H9 (cell line): ENCODE results near the gene AP1B1. TPM values are rescaled to one million over a fixed set of nuclear protein-coding genes. Genes with fewer than 3 reads are reported as not detected.

ENCODE experiments used
- DNase-seq: peaks from one replicate; pipeline ENCODE4 v3.0.0-alpha.2; 2017
- H2AFZ ChIP-seq: one replicate; pipeline ENCODE4 v1.6.1; 2013; ENCODE audit warnings: mild to moderate bottlenecking, low read length, control low read depth, moderate library complexity
- H2AK5ac ChIP-seq: 2 replicates; pipeline ENCODE4 v1.6.1; 2013; ENCODE audit warnings: low read length, control low read depth, mixed read lengths; ENCODE audit not compliant: insufficient read length
- H2BK120ac ChIP-seq: one replicate; pipeline ENCODE4 v1.6.1; 2013; ENCODE audit warnings: low read depth, mild to moderate bottlenecking, low read length, control low read depth, inconsistent platforms; ENCODE audit not compliant: poor library complexity, severe bottlenecking
- H2BK12ac ChIP-seq: 2 replicates; pipeline ENCODE4 v1.6.1; 2013; ENCODE audit warnings: low read length, control low read depth, mixed read lengths, low read depth; ENCODE audit not compliant: insufficient read length
- H2BK15ac ChIP-seq: 2 replicates; pipeline ENCODE4 v1.6.1; 2013; ENCODE audit warnings: low read depth, low read length, control low read depth
- H2BK20ac ChIP-seq: one replicate; pipeline ENCODE4 v1.6.1; 2013; ENCODE audit warnings: low read depth, mild to moderate bottlenecking, low read length, control low read depth, inconsistent platforms; ENCODE audit not compliant: poor library complexity, severe bottlenecking
- H2BK5ac ChIP-seq: 2 replicates; pipeline ENCODE4 v1.6.1; 2013; ENCODE audit warnings: low read length, control low read depth, mixed read lengths; ENCODE audit not compliant: insufficient read length
- H3K14ac ChIP-seq: 2 replicates; pipeline ENCODE4 v1.6.1; 2013; ENCODE audit warnings: low read length, control low read depth; ENCODE audit not compliant: insufficient read depth
- H3K18ac ChIP-seq: 2 replicates; pipeline ENCODE4 v1.6.1; 2013; ENCODE audit warnings: low read depth, mild to moderate bottlenecking, mixed read lengths, low read length, control low read depth; ENCODE audit not compliant: insufficient read length
- H3K23ac ChIP-seq: 2 replicates; pipeline ENCODE4 v1.6.1; 2013; ENCODE audit warnings: low read length, control low read depth, mixed read lengths, low read depth; ENCODE audit not compliant: insufficient read length
- H3K23me2 ChIP-seq: 2 replicates; pipeline ENCODE4 v1.6.1; 2013; ENCODE audit warnings: low read depth, mild to moderate bottlenecking, mixed read lengths, low read length, control low read depth; ENCODE audit not compliant: insufficient read length, poor library complexity, severe bottlenecking
- H3K27ac ChIP-seq: 2 replicates; pipeline ENCODE4 v1.5.1; 2013; ENCODE audit warnings: low read length, control low read depth, mixed read lengths, low read depth; ENCODE audit not compliant: insufficient read length
- H3K27me3 ChIP-seq: 2 replicates; pipeline ENCODE4 v1.6.1; 2013; ENCODE audit warnings: low read length, control low read depth, inconsistent platforms; ENCODE audit not compliant: insufficient read depth
- H3K4ac ChIP-seq: 2 replicates; pipeline ENCODE4 v1.6.1; 2013; ENCODE audit warnings: low read depth, mild to moderate bottlenecking, control low read depth, inconsistent platforms, low read length, moderate library complexity
- H3K4me1 ChIP-seq: 2 replicates; pipeline ENCODE4 v1.6.1; 2013; ENCODE audit warnings: low read length, control low read depth, inconsistent platforms; ENCODE audit not compliant: insufficient read depth
- H3K4me2 ChIP-seq: 2 replicates; pipeline ENCODE4 v1.6.1; 2013; ENCODE audit warnings: low read length, control low read depth, mixed read lengths; ENCODE audit not compliant: insufficient read length, insufficient read depth
- H3K56ac ChIP-seq: 2 replicates; pipeline ENCODE4 v1.6.1; 2013; ENCODE audit warnings: low read depth, mild to moderate bottlenecking, mixed read lengths, low read length, control low read depth; ENCODE audit not compliant: insufficient read length
- H3K79me1 ChIP-seq: 2 replicates; pipeline ENCODE4 v1.6.1; 2013; ENCODE audit warnings: low read depth, mild to moderate bottlenecking, moderate library complexity, low read length, control low read depth, inconsistent platforms; ENCODE audit not compliant: insufficient read depth, poor library complexity, severe bottlenecking
- H3K79me2 ChIP-seq: 2 replicates; pipeline ENCODE4 v1.6.1; 2013; ENCODE audit warnings: low read length, control low read depth, inconsistent platforms; ENCODE audit not compliant: insufficient read depth
- H3K9ac ChIP-seq: 2 replicates; pipeline ENCODE4 v1.6.1; 2013; ENCODE audit warnings: low read length, control low read depth, mixed read lengths; ENCODE audit not compliant: insufficient read length; ENCODE audit errors: extremely low read depth
- H3K9me3 ChIP-seq: one replicate; pipeline ENCODE4 v1.6.1; 2013; ENCODE audit warnings: low read depth, low read length, inconsistent platforms; ENCODE audit not compliant: control insufficient read depth
- H3T11ph ChIP-seq: one replicate; pipeline ENCODE4 v1.6.1; 2013; ENCODE audit warnings: mild to moderate bottlenecking, low read length, control low read depth, inconsistent platforms
- H4K20me1 ChIP-seq: one replicate; pipeline ENCODE4 v1.6.1; 2013; ENCODE audit not compliant: control insufficient read depth, insufficient read length, insufficient read depth
- H4K5ac ChIP-seq: 2 replicates; pipeline ENCODE4 v1.6.1; 2013; ENCODE audit warnings: low read depth, mild to moderate bottlenecking, mixed read lengths, low read length, control low read depth; ENCODE audit not compliant: insufficient read length
- H4K8ac ChIP-seq: replicated peaks from 2 replicates; pipeline ENCODE4 v1.6.1; 2013; ENCODE audit warnings: low read length, control low read depth, mixed read lengths, low read depth; ENCODE audit not compliant: insufficient read length
- H4K91ac ChIP-seq: 2 replicates; pipeline ENCODE4 v1.6.1; 2013; ENCODE audit warnings: low read depth, mild to moderate bottlenecking, moderate library complexity, mixed read lengths, low read length, control low read depth; ENCODE audit not compliant: insufficient read length
- H3K27ac Mint-ChIP-seq, 3 experiments: 2 replicates in 2 of 3; 3 replicates in 1 of 3; pipeline ENCODE4 v1.8.0; 2020 to 2021; ENCODE audit warnings: mixed read lengths in 3 of 3, mild to moderate bottlenecking in 1 of 3, moderate library complexity in 1 of 3
- H3K27me3 Mint-ChIP-seq: 2 replicates; pipeline ENCODE4 v1.8.0; 2021; ENCODE audit warnings: low read depth, mild to moderate bottlenecking, moderate library complexity, mixed read lengths
- H3K36me3 Mint-ChIP-seq, 3 experiments: 2 replicates in 2 of 3; 3 replicates in 1 of 3; pipeline ENCODE4 v1.8.0; 2020 to 2021; ENCODE audit warnings: low read depth in 3 of 3, mixed read lengths in 3 of 3; ENCODE audit not compliant: insufficient read depth in 1 of 3
- H3K4me1 Mint-ChIP-seq, 2 experiments: 2 replicates each; pipeline ENCODE4 v1.8.0; 2020; ENCODE audit warnings: mixed read lengths in 2 of 2
- H3K4me3 Mint-ChIP-seq, 2 experiments: 2 replicates in 1 of 2; 3 replicates in 1 of 2; pipeline ENCODE4 v1.8.0; 2020 to 2021; ENCODE audit warnings: mild to moderate bottlenecking in 2 of 2, mixed read lengths in 2 of 2, moderate library complexity in 1 of 2
- H3K9me3 Mint-ChIP-seq, 2 experiments: 2 replicates in 1 of 2; 3 replicates in 1 of 2; pipeline ENCODE4 v1.8.0; 2020; ENCODE audit warnings: mild to moderate bottlenecking in 2 of 2, mixed read lengths in 2 of 2, moderate library complexity in 1 of 2
- WGBS: extraction: QIAGEN DNeasy Blood & Tissue Kit; methylation state at CpG from one replicate; pipeline ENCODE4 v1.1.7; 2013; ENCODE audit warnings: missing lambda C conversion rate, low lambda C conversion rate, mixed read lengths; ENCODE audit not compliant: insufficient read length; ENCODE audit errors: extremely low coverage; 5-methylcytosine and 5-hydroxymethylcytosine counted together
- total RNA-seq: library from RNA; stranded (reverse); gene quantifications from 2 replicates; pipeline ENCODE4 v1.2.1, GENCODE V29; 2021
- TF ChIP-seq, protein P1 (sequence below): fragments of 200-600 bp; sonication (generic); conservative IDR thresholded peaks from 3 replicates; pipeline ENCODE4 v1.8.0; 2021; ENCODE audit warnings: antibody characterized with exemption, mild to moderate bottlenecking

AP1B1 gene
- total RNA-seq, 1 experiment from 2014 or later, result 64.0 TPM

DNA sequence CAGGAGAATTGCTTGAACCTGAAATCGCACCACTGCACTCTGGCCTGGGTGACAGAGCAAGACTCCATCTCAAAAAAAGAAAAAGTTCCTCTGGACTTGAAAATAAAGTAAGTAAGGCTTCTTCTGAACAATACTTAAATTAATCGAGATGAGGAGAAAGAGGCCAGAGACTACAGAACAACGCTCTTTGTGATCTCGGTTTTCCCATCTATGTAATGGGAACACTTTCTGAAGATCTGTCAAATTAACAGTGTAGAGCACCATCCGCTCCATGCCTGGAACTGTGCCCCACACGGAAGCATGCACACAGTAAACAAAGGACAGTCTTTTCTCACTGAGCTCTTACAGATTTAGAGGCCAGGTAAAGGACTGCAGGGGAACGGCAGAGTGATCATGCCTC is 9.1 kb downstream of the AP1B1 start:
- Histone ChIP-seq H2BK5ac (no peak overlapping the region), H4K91ac (no peak overlapping the region), H3K23me2 (no peaks in the 10 kb centered on the region), H3K9me3 (no peaks in the 10 kb centered on the region), H3K4ac (no peak overlapping the region), H3K18ac (no peak overlapping the region), H2BK120ac (no peak overlapping the region), H2AFZ (no peak overlapping the region), H2BK15ac (no peak overlapping the region; the same call in 1 of the 2 replicates), H2BK12ac (no peak overlapping the region), H3K79me1 (no peaks in the 10 kb centered on the region), H4K8ac (no peak overlapping the region), H4K20me1 (no peaks in the 10 kb centered on the region), H3K56ac (no peak overlapping the region), H3K27ac (no peak overlapping the region), H3K23ac (no peak overlapping the region), H3K4me1 (no peaks in the 10 kb centered on the region), H3K27me3 (no peaks in the 10 kb centered on the region), H4K5ac (no peak overlapping the region), H3K79me2 (peaks cover 4% of the 10 kb centered on the region), H2AK5ac (no peak overlapping the region), H3T11ph (no peak overlapping the region), H2BK20ac (no peak overlapping the region), H3K4me2 (no peak overlapping the region), H3K14ac (no peak overlapping the region), H3K9ac (no peak overlapping the region)
- DNase-seq, result no peak
- WGBS, result no CpG with 5 or more reads among the region's 7 CpGs
- TF ChIP-seq, protein P1, sequence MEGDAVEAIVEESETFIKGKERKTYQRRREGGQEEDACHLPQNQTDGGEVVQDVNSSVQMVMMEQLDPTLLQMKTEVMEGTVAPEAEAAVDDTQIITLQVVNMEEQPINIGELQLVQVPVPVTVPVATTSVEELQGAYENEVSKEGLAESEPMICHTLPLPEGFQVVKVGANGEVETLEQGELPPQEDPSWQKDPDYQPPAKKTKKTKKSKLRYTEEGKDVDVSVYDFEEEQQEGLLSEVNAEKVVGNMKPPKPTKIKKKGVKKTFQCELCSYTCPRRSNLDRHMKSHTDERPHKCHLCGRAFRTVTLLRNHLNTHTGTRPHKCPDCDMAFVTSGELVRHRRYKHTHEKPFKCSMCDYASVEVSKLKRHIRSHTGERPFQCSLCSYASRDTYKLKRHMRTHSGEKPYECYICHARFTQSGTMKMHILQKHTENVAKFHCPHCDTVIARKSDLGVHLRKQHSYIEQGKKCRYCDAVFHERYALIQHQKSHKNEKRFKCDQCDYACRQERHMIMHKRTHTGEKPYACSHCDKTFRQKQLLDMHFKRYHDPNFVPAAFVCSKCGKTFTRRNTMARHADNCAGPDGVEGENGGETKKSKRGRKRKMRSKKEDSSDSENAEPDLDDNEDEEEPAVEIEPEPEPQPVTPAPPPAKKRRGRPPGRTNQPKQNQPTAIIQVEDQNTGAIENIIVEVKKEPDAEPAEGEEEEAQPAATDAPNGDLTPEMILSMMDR, result no peak
- Mint-ChIP-seq H3K27ac (peak overlapping the region in 1 of 3 experiments; percentile 1; a peak in 1 of 7 replicates), H3K4me3 (no peak overlapping the region), H3K27me3 (no peaks in the 10 kb centered on the region), H3K4me1 (no peaks in the 10 kb centered on the region; a peak in 1 of 4 replicates), H3K9me3 (no peaks in the 10 kb centered on the region), H3K36me3 (peaks cover 7 to 25% (median 8%) of the 10 kb centered on the region in 3 experiments; a peak in 5 of 7 replicates)
